Fibroblast of lung (primary cell): ENCODE data around the gene CHFR. TPM values are rescaled to one million over a fixed set of nuclear protein-coding genes. Genes with fewer than 3 reads are reported as not detected.
"Not testable (repeated sequence)": the region's sequence is repeated elsewhere in the genome, so short reads cannot be mapped to it uniquely, and the experiment has no call there.

Experiments
- DNase-seq, 2 donors: peaks; one replicate each; pipeline versions ENCODE4 v3.0.0 to v3.0.0-alpha.2; 2010; ENCODE audit warnings: low read depth in 2 of 2
- H2AFZ ChIP-seq: 2 replicates; pipeline ENCODE4 v1.5.1; 2012; ENCODE audit warnings: low read length, control low read depth, inconsistent platforms
- H3K27ac ChIP-seq: 2 replicates; pipeline ENCODE4 v1.5.1; 2011; ENCODE audit warnings: low read length, control low read depth; ENCODE audit not compliant: insufficient read depth
- H3K27me3 ChIP-seq: 2 replicates; pipeline ENCODE4 v1.5.1; 2011; ENCODE audit warnings: mild to moderate bottlenecking, low read length; ENCODE audit not compliant: control insufficient read depth, insufficient read depth
- H3K36me3 ChIP-seq: 2 replicates; pipeline ENCODE4 v1.5.1; 2011; ENCODE audit warnings: low read length; ENCODE audit not compliant: control insufficient read depth, insufficient read depth
- H3K4me1 ChIP-seq: 2 replicates; pipeline ENCODE4 v1.5.1; 2011; ENCODE audit warnings: low read length; ENCODE audit not compliant: control insufficient read depth, insufficient read depth; ENCODE audit errors: extremely low read depth
- H3K4me2 ChIP-seq: 2 replicates; pipeline ENCODE4 v1.5.1; 2011; ENCODE audit warnings: low read length, control low read depth; ENCODE audit not compliant: insufficient read depth; ENCODE audit errors: extremely low read depth
- H3K4me3 ChIP-seq, 4 experiments: fragments of 200-600 bp in 1 of 4; sonication (generic) in 1 of 4; replicated peaks in 1 of 4; 2 replicates each; pipeline ENCODE4 v1.5.1; 2011 to 2016; ENCODE audit warnings: low read length in 4 of 4, low read depth in 3 of 4, mild to moderate bottlenecking in 3 of 4, control low read depth in 2 of 4, inconsistent platforms in 1 of 4, mixed read lengths in 1 of 4; ENCODE audit not compliant: insufficient read depth in 1 of 4; ENCODE audit errors: control extremely low read depth in 1 of 4
- H3K79me2 ChIP-seq: 2 replicates; pipeline ENCODE4 v1.5.1; 2012; ENCODE audit warnings: mild to moderate bottlenecking, low read length, inconsistent platforms; ENCODE audit not compliant: control insufficient read depth, insufficient read depth
- H3K9ac ChIP-seq: 2 replicates; pipeline ENCODE4 v1.5.1; 2011; ENCODE audit warnings: mild to moderate bottlenecking, low read length, control low read depth; ENCODE audit not compliant: insufficient read depth
- H3K9me3 ChIP-seq: 2 replicates; pipeline ENCODE4 v1.5.1; 2012; ENCODE audit warnings: low read depth, low read length; ENCODE audit not compliant: control insufficient read depth, insufficient read depth
- H4K20me1 ChIP-seq: 2 replicates; pipeline ENCODE4 v1.5.1; 2011; ENCODE audit warnings: low read length; ENCODE audit not compliant: control insufficient read depth, insufficient read depth; ENCODE audit errors: extremely low read depth
- CTCF ChIP-seq, 2 donors: IDR thresholded peaks in 1 of 2; conservative IDR thresholded peaks in 1 of 2; 1 replicate in 1 of 2; 2 replicates in 1 of 2; pipeline ENCODE4 v1.5.1; 2011 to 2012; ENCODE audit warnings: low read length in 2 of 2, control low read depth in 1 of 2, inconsistent platforms in 1 of 2, low read depth in 1 of 2, mild to moderate bottlenecking in 1 of 2
- EZH2 ChIP-seq: IDR thresholded peaks from 2 replicates; pipeline ENCODE4 v1.5.1; 2012; ENCODE audit warnings: low read length, control low read depth, mild to moderate bottlenecking; ENCODE audit errors: missing control alignments
- polyA plus RNA-seq, 2 donors: library from polyadenylated mRNA; depleted of rRNA in 1 of 2; stranded (reverse) in 1 of 2; unstranded in 1 of 2; fragments of >200 nt; gene quantifications; 2 replicates each; pipeline ENCODE4 v1.2.1, GENCODE V29; 2011 to 2012; ENCODE audit warnings: missing spikeins in 1 of 2
- total RNA-seq: library from RNA; depleted of rRNA; stranded (reverse); fragments of >200 nt; gene quantifications from 2 replicates; pipeline ENCODE4 v1.2.1, GENCODE V29; 2014

Gene CHFR
- total and polyA plus RNA-seq, 2 donors (not counting 1 experiment from before 2014, with no cell fraction given) = 24.3 to 28.2 TPM

- Histone ChIP-seq H3K9ac (no peak overlapping the region), H3K36me3 (peaks cover 44% of the 10 kb centered on the region), H3K79me2 (peaks cover 17% of the 10 kb centered on the region), H4K20me1 (no peaks in the 10 kb centered on the region), H3K27me3 (no peaks in the 10 kb centered on the region), H3K4me2 (no peak overlapping the region), H3K4me1 (no peaks in the 10 kb centered on the region), H3K27ac (no peak overlapping the region), H3K4me3 (no peak overlapping the region), H3K9me3 (no peaks in the 10 kb centered on the region), H2AFZ (no peak overlapping the region)
- no peak for DNase-seq
- no peak for TF ChIP-seq CTCF (conservative IDR thresholded peaks at IDR 0.05 in 1 of 2, IDR thresholded peaks at IDR 0.05 in 1 of 2; ENCODE audit: low read depth in 1 of 2, low read length in 2 of 2)
- no peak for TF ChIP-seq EZH2
Measured at GRCh38 chr12:132795847-132796246, 91.6 kb downstream of the CHFR start.

GRCh38 chr12:132791940-132792339 lies 95.5 kb downstream of the CHFR start:
- Histone ChIP-seq H3K79me2 (peaks cover 23% of the 10 kb centered on the region), H3K36me3 (peaks cover 39% of the 10 kb centered on the region)
- not testable (repeated sequence) for H2AFZ ChIP-seq, H3K4me1 ChIP-seq, H3K9me3 ChIP-seq, H3K4me3 ChIP-seq, H3K27ac ChIP-seq, H4K20me1 ChIP-seq, H3K9ac ChIP-seq, H3K27me3 ChIP-seq, H3K4me2 ChIP-seq, DNase-seq

GRCh38 chr12:132789099-132789471 lies 98.3 kb downstream of the CHFR start:
- H2AFZ ChIP-seq = no peak overlapping the region
- no peak overlapping the region for H3K9ac ChIP-seq
- TF ChIP-seq EZH2 = no peak
- TF ChIP-seq CTCF (conservative IDR thresholded peaks at IDR 0.05 in 1 of 2, IDR thresholded peaks at IDR 0.05 in 1 of 2; ENCODE audit: low read depth in 1 of 2, low read length in 2 of 2) = no peak
- H3K9me3 ChIP-seq = no peaks in the 10 kb centered on the region
- H3K27ac ChIP-seq = no peak overlapping the region
- H3K4me1 ChIP-seq = peaks cover 2% of the 10 kb centered on the region
- peaks cover 41% of the 10 kb centered on the region for H3K36me3 ChIP-seq
- no peaks in the 10 kb centered on the region for H3K27me3 ChIP-seq
- no peak overlapping the region for H3K4me2 ChIP-seq
- no peak overlapping the region for H3K4me3 ChIP-seq
- H4K20me1 ChIP-seq = no peaks in the 10 kb centered on the region
- peaks cover 19% of the 10 kb centered on the region for H3K79me2 ChIP-seq
- no peak for DNase-seq
